B cell (primary cell): Measurements from ENCODE around the gene KHK. TPM values are rescaled to one million over a fixed set of nuclear protein-coding genes. Genes with fewer than 3 reads are reported as not detected.

Experiments used
- ATAC-seq: fragments of 200-7000 bp; cut with Tn5 transposase; one replicate; pipeline ENCODE4 v1.10.0; 2021; ENCODE audit warnings: low read depth, mild to moderate bottlenecking, moderate number of reproducible peaks, moderate library complexity
- CTCF ChIA-PET: fragments of 350-600 bp; sonication (Branson Sonifier 250); formaldehyde crosslinking; loops from one replicate; lab custom pipeline; 2021; ENCODE audit warnings: antibody characterized with exemption, inconsistent platforms; lab: Charles Lee
- POLR2A ChIA-PET: fragments of 350-600 bp; sonication (Branson Sonifier 250); formaldehyde crosslinking; loops from one replicate; lab custom pipeline; 2021; ENCODE audit warnings: antibody characterized with exemption; lab: Charles Lee
- DNase-seq: peaks from one replicate; pipeline ENCODE4 v3.0.0; 2013
- H2AFZ ChIP-seq: 2 replicates; pipeline ENCODE4 v1.6.1; 2012; ENCODE audit warnings: mild to moderate bottlenecking, low read depth, low read length; ENCODE audit not compliant: insufficient read depth, poor library complexity, severe bottlenecking
- H3K27ac ChIP-seq, 2 donors: 1 replicate in 1 of 2; 2 replicates in 1 of 2; pipeline ENCODE4 v1.5.1; 2012 to 2013; ENCODE audit warnings: low read length in 2 of 2, mild to moderate bottlenecking in 2 of 2, moderate library complexity in 1 of 2
- H3K27me3 ChIP-seq, 4 experiments: fragments of 200-600 bp in 1 of 4; sonication (generic) in 1 of 4; replicated peaks in 1 of 4; 1 replicate in 2 of 4; 2 replicates in 2 of 4; pipeline versions ENCODE4 v1.6.1 to v1.7.0; 2013 to 2016; ENCODE audit warnings: low read length in 3 of 4, mild to moderate bottlenecking in 2 of 4, mixed read lengths in 1 of 4, moderate library complexity in 1 of 4; ENCODE audit not compliant: insufficient read depth in 4 of 4, control insufficient read depth in 3 of 4; ENCODE audit errors: control extremely low read depth in 1 of 4
- H3K36me3 ChIP-seq, 2 experiments: replicated peaks in 1 of 2; 1 replicate in 1 of 2; 2 replicates in 1 of 2; pipeline versions ENCODE4 v1.6.1 to v1.7.1; 2013; ENCODE audit warnings: low read length in 1 of 2; ENCODE audit not compliant: insufficient read depth in 2 of 2, control insufficient read depth in 1 of 2; ENCODE audit errors: control extremely low read depth in 1 of 2, extremely low read depth in 1 of 2
- H3K4me1 ChIP-seq, 2 donors: fragments of 200-600 bp in 1 of 2; sonication (generic) in 1 of 2; 1 replicate in 1 of 2; 2 replicates in 1 of 2; pipeline versions ENCODE4 v1.5.1 to v1.6.1; 2013 to 2017; ENCODE audit warnings: low read length in 2 of 2; ENCODE audit not compliant: control insufficient read depth in 2 of 2, insufficient read depth in 2 of 2
- H3K4me2 ChIP-seq: replicated peaks from 2 replicates; pipeline ENCODE3; 2012; ENCODE audit warnings: mild to moderate bottlenecking, low read depth, low read length; ENCODE audit not compliant: poor library complexity, severe bottlenecking
- H3K4me3 ChIP-seq, 5 experiments: fragments of 200-600 bp in 1 of 5; sonication (generic) in 1 of 5; 1 replicate in 3 of 5; 2 replicates in 2 of 5; pipeline versions ENCODE4 v1.5.1 to v1.7.0; 2011 to 2016; ENCODE audit warnings: low read length in 4 of 5, mild to moderate bottlenecking in 4 of 5, low read depth in 2 of 5, control low read depth in 1 of 5, moderate library complexity in 1 of 5; ENCODE audit not compliant: insufficient read depth in 1 of 5; ENCODE audit errors: control extremely low read depth in 1 of 5, extremely low read depth in 1 of 5
- H3K79me2 ChIP-seq: fragments of 200-600 bp; sonication (generic); one replicate; pipeline ENCODE4 v1.6.0; 2016; ENCODE audit warnings: low read length; ENCODE audit not compliant: control insufficient read depth, insufficient read depth
- H3K9ac ChIP-seq: fragments of 200-600 bp; sonication (generic); 2 replicates; pipeline ENCODE4 v1.6.1; 2017; ENCODE audit warnings: mild to moderate bottlenecking, low read length, moderate library complexity
- H3K9me3 ChIP-seq, 3 donors: one replicate each; pipeline versions ENCODE4 v1.6.1 to v1.7.1; 2013; ENCODE audit warnings: low read length in 2 of 3; ENCODE audit not compliant: control insufficient read depth in 2 of 3, insufficient read depth in 1 of 3; ENCODE audit errors: control extremely low read depth in 1 of 3
- H4K20me1 ChIP-seq: 2 replicates; pipeline ENCODE4 v1.6.0; 2012; ENCODE audit warnings: mild to moderate bottlenecking, low read length; ENCODE audit not compliant: insufficient read depth, control insufficient read depth, poor library complexity, severe bottlenecking
- H3K27ac Mint-ChIP-seq: one replicate; pipeline ENCODE4 v1.8.0; 2021; ENCODE audit warnings: mixed read lengths
- H3K27me3 Mint-ChIP-seq: one replicate; pipeline ENCODE4 v1.8.0; 2021; ENCODE audit warnings: mixed read lengths
- H3K4me1 Mint-ChIP-seq: one replicate; pipeline ENCODE4 v1.8.0; 2021; ENCODE audit warnings: mixed read lengths
- H3K4me3 Mint-ChIP-seq: one replicate; pipeline ENCODE4 v1.8.0; 2021; ENCODE audit warnings: mixed read lengths
- H3K9me3 Mint-ChIP-seq: one replicate; pipeline ENCODE4 v1.8.0; 2022; ENCODE audit warnings: mixed read lengths; ENCODE audit not compliant: insufficient read depth
- CTCF ChIP-seq: fragments of 200-600 bp; IDR thresholded peaks from one replicate; pipeline ENCODE4 v1.8.0; 2022; ENCODE audit warnings: antibody characterized with exemption, mild to moderate bottlenecking
- EZH2 ChIP-seq: IDR thresholded peaks from 2 replicates; pipeline ENCODE4 v1.6.1; 2012; ENCODE audit warnings: borderline replicate concordance, low read depth, mild to moderate bottlenecking, moderate library complexity, low read length; ENCODE audit not compliant: insufficient read depth, poor library complexity, severe bottlenecking
- WGBS: methylation state at CpG from one replicate; pipeline ENCODE4 v1.1.5; 2013; ENCODE audit warnings: missing lambda C conversion rate; ENCODE audit not compliant: insufficient coverage; 5-methylcytosine and 5-hydroxymethylcytosine counted together
- intact Hi-C: fragments of 100-400 bp; cut with micrococcal nuclease; formaldehyde crosslinking; loops from one replicate; pipeline ENCODE4 v1.10.0; 2022
- polyA plus RNA-seq: library from polyadenylated mRNA; depleted of rRNA; stranded (reverse); fragments of >200 nt; gene quantifications from 2 replicates; pipeline ENCODE4 v1.2.3, GENCODE V29; 2012
- total RNA-seq, 2 donors: library from RNA; stranded (reverse); fragments of 120-200 nt in 1 of 2; gene quantifications; 1 replicate in 1 of 2; 2 replicates in 1 of 2; pipeline versions ENCODE4 v1.2.3 to v1.2.4, GENCODE V29; 2013 to 2022

The KHK gene
- total and polyA plus RNA-seq, 2 donors (not counting 1 experiment from before 2014, with no cell fraction given) = 3.3 to 4.0 TPM

GRCh38 chr2:27079233-27080139 lies 7.1 kb upstream of the KHK start:
- no peak overlapping the region for H3K4me3 Mint-ChIP-seq
- H3K4me1 Mint-ChIP-seq = peaks cover 37% of the 10 kb centered on the region
- H3K27ac ChIP-seq = no peak overlapping the region
- H3K27me3 Mint-ChIP-seq = no peaks in the 10 kb centered on the region
- TF ChIP-seq EZH2 (no peak), CTCF (no peak)
- POLR2A ChIA-PET = interaction anchor here (3.0 kb wide), 1 partner anchor 8 kb away, joined by 22 read pairs; the partner anchor contains the start of gene OST4
- H2AFZ ChIP-seq = no peak overlapping the region
- no peak overlapping the region for H3K4me3 ChIP-seq
- DNase-seq (no peak), ATAC-seq (no peak)
- intact Hi-C loops = loop anchor here (2.0 to 10.0 kb wide), 4 partner anchors 133 to 1795 kb away; partner anchors contain the start of genes ATRAID, CENPA, MPV17 and SLC5A6
- no peaks in the 10 kb centered on the region for H3K79me2 ChIP-seq
- WGBS = 67% methylated on average over 13 of the region's 14 CpGs
- no peaks in the 10 kb centered on the region for H4K20me1 ChIP-seq
- no peaks in the 10 kb centered on the region for H3K36me3 ChIP-seq
- no peak overlapping the region for H3K27ac Mint-ChIP-seq
- no peaks in the 10 kb centered on the region for H3K9me3 Mint-ChIP-seq
- H3K9me3 ChIP-seq = no peaks in the 10 kb centered on the region
- CTCF ChIA-PET = interaction anchor here (0.9 to 3.3 kb wide), 2 partner anchors 7 to 28 kb away, joined by 3 to 30 read pairs; partner anchors contain the start of genes AGBL5 and OST4
- peaks cover 27 to 37% of the 10 kb centered on the region in 2 donors for H3K4me1 ChIP-seq
- H3K4me2 ChIP-seq = no peak overlapping the region
- H3K27me3 ChIP-seq = peaks cover 0 to 11% (median 4%) of the 10 kb centered on the region in 4 experiments
- no peak overlapping the region for H3K9ac ChIP-seq

- no peak overlapping the region for H3K4me3 ChIP-seq
- H4K20me1 ChIP-seq = no peaks in the 10 kb centered on the region
- no peak overlapping the region for H3K4me2 ChIP-seq
- H3K9ac ChIP-seq = no peak overlapping the region
- TF ChIP-seq EZH2 = no peak
- no peak for TF ChIP-seq CTCF
- H3K9me3 Mint-ChIP-seq = no peaks in the 10 kb centered on the region
- ChIA-PET POLR2A (interaction anchor here (3.0 kb wide), 1 partner anchor 9 kb away, joined by 22 read pairs; the partner anchor contains the start of gene OST4), CTCF (interaction anchor here (0.9 to 3.3 kb wide), 2 partner anchors 8 to 29 kb away, joined by 3 to 30 read pairs; partner anchors contain the start of genes AGBL5 and OST4)
- H3K27ac Mint-ChIP-seq = no peak overlapping the region
- no peak for ATAC-seq
- H3K79me2 ChIP-seq = no peaks in the 10 kb centered on the region
- no peak overlapping the region for H2AFZ ChIP-seq
- DNase-seq = no peak
- H3K36me3 ChIP-seq = no peaks in the 10 kb centered on the region
- peaks cover 32% of the 10 kb centered on the region for H3K4me1 Mint-ChIP-seq
- H3K27me3 Mint-ChIP-seq = no peaks in the 10 kb centered on the region
- 95% methylated on average over 7 of the region's 7 CpGs for WGBS
- H3K4me1 ChIP-seq = peaks cover 21 to 35% of the 10 kb centered on the region in 2 donors
- intact Hi-C loops = loop anchor here (2.0 to 10.0 kb wide), 4 partner anchors 133 to 1795 kb away; partner anchors contain the start of genes ATRAID, CENPA, MPV17 and SLC5A6
- H3K27me3 ChIP-seq = peaks cover 0 to 11% (median 4%) of the 10 kb centered on the region in 4 experiments
- H3K9me3 ChIP-seq = no peaks in the 10 kb centered on the region
- H3K4me3 Mint-ChIP-seq = no peak overlapping the region
- no peak overlapping the region for H3K27ac ChIP-seq
These were observed 6.5 kb upstream of the KHK start for GRCh38 chr2:27080140-27080469.
